WERI-Rb-1 (cell line): ENCODE measurements around the gene LINGO4.
A peak's percentile ranks its signal among the peaks of the same experiment; 100 is the strongest.

Experiments
- DNase-seq: peaks from one replicate; pipeline ENCODE4 v3.0.0-alpha.2; 2020
- H3K27ac ChIP-seq: fragments of 250-450 bp; sonication (Bioruptor Pico); 2 replicates; pipeline ENCODE4 v1.5.1; 2020; ENCODE audit warnings: mild to moderate bottlenecking, moderate library complexity
- H3K27me3 ChIP-seq: fragments of 250-450 bp; sonication (Bioruptor Pico); 2 replicates; pipeline ENCODE4 v1.5.1; 2021; ENCODE audit warnings: mild to moderate bottlenecking, low read depth, moderate library complexity; ENCODE audit not compliant: insufficient read depth, severe bottlenecking
- H3K36me3 ChIP-seq: fragments of 250-450 bp; sonication (Bioruptor Pico); 2 replicates; pipeline ENCODE4 v1.5.1; 2020; ENCODE audit warnings: mild to moderate bottlenecking, moderate library complexity
- H3K4me3 ChIP-seq: 2 replicates; pipeline ENCODE4 v1.5.1; 2011; ENCODE audit warnings: low read depth, mild to moderate bottlenecking, control low read depth, low read length
- H3K9me3 ChIP-seq: fragments of 250-450 bp; sonication (Bioruptor Pico); 2 replicates; pipeline ENCODE4 v1.5.1; 2021; ENCODE audit warnings: mild to moderate bottlenecking, moderate library complexity; ENCODE audit not compliant: severe bottlenecking
- TF ChIP-seq, protein P1 (sequence below): IDR thresholded peaks from 2 replicates; pipeline ENCODE4 v1.5.1; 2011; ENCODE audit warnings: low read depth, mild to moderate bottlenecking, control low read depth, inconsistent platforms, low read length

LINGO4 gene

DNA sequence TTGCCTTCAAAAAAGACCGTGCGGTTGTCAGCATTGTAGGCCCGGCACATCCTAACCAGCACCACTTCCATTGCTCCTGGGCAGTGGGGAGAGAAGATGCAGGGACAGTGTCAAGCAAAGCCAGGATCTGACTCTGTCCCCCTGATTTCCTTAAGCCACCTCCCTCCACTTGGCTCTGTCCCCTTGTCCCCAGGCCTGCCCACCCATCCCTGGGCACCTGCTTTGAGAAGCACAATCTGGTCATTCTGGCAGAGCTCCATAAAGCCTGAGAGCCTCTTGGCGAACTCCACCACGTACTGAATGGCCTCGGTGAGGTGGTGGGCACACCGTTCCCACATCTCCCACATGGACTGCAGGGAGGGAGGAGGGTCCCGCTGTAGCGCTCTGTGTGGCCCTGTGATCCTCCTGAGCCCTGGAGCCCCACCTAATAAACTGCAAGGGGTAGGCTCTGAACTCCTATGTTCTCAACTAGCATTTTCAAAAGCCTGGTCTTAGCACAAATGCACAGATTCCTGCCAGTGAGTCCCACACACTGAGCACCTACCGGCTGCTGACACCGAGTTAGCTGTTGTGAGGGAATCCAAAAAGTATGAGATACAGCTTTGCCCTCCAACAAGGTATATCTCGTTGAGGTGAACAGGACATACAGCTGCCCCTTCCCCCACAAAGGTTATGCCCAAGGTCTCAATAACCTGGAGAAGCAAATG is 8.2 kb upstream of the LINGO4 start:
- Histone ChIP-seq H3K9me3 (peaks cover 4% of the 10 kb centered on the region), H3K4me3 (no peak overlapping the region), H3K27ac (no peak overlapping the region), H3K36me3 (no peaks in the 10 kb centered on the region), H3K27me3 (no peaks in the 10 kb centered on the region)
- no peak for DNase-seq
- TF ChIP-seq, protein P1, sequence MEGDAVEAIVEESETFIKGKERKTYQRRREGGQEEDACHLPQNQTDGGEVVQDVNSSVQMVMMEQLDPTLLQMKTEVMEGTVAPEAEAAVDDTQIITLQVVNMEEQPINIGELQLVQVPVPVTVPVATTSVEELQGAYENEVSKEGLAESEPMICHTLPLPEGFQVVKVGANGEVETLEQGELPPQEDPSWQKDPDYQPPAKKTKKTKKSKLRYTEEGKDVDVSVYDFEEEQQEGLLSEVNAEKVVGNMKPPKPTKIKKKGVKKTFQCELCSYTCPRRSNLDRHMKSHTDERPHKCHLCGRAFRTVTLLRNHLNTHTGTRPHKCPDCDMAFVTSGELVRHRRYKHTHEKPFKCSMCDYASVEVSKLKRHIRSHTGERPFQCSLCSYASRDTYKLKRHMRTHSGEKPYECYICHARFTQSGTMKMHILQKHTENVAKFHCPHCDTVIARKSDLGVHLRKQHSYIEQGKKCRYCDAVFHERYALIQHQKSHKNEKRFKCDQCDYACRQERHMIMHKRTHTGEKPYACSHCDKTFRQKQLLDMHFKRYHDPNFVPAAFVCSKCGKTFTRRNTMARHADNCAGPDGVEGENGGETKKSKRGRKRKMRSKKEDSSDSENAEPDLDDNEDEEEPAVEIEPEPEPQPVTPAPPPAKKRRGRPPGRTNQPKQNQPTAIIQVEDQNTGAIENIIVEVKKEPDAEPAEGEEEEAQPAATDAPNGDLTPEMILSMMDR, result no peak

DNA sequence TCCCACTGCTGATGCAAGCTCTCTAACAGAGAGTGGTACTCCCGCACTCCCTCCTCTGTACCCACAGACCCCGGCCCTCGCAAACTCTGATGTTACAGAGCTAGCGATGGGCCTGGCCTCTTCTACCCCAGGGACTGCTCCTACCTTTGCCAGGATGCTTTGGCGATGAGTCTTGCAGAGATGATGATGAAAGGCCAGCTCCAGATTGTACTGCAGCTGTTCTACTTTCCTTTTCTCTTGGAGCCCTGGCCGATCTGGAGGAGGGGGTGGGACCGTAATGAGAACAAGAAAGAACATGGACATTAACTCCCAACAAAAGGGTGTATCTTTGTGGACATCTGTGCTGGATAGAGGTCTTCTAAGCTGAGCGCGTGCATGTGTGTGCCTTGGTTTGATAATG is 6.0 kb upstream of the LINGO4 start:
- H3K9me3 ChIP-seq, result peaks cover 4% of the 10 kb centered on the region
- no peak for DNase-seq
- TF ChIP-seq, protein P1, result no peak
- no peak overlapping the region for H3K27ac ChIP-seq
- no peaks in the 10 kb centered on the region for H3K27me3 ChIP-seq
- no peak overlapping the region for H3K4me3 ChIP-seq
- H3K36me3 ChIP-seq, result no peaks in the 10 kb centered on the region

DNA sequence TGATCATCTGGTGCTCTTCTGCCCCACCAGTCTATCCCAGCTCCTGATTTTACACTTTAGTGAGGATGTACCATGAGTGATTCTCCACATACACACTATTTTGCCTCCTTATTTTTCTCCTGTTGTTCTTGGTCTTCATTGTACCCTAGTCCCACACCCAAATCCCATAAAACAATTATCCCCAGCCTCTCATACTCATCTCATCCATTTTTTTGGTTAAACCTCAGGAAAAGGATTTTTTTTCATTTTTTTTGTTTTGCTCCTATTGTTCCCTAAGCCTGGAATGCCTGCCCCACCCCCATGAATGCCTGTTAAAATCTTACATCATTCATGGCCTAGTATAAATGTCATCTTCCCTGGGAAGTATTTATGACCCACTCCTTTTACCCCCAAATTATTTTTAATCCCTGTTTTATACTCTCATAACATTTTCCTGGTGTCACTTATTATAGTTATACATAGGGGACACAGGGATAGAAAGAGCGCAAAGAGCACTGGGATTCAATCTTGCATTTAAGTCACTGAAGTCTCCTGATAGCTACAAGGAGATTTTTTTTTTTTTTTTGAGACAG is 4.9 kb upstream of the LINGO4 start:
- TF ChIP-seq, protein P1, result no peak
- Histone ChIP-seq H3K4me3 (no peak overlapping the region), H3K27me3 (no peaks in the 10 kb centered on the region), H3K27ac (no peak overlapping the region), H3K9me3 (peaks cover 4% of the 10 kb centered on the region), H3K36me3 (no peaks in the 10 kb centered on the region)
- no peak for DNase-seq

DNA sequence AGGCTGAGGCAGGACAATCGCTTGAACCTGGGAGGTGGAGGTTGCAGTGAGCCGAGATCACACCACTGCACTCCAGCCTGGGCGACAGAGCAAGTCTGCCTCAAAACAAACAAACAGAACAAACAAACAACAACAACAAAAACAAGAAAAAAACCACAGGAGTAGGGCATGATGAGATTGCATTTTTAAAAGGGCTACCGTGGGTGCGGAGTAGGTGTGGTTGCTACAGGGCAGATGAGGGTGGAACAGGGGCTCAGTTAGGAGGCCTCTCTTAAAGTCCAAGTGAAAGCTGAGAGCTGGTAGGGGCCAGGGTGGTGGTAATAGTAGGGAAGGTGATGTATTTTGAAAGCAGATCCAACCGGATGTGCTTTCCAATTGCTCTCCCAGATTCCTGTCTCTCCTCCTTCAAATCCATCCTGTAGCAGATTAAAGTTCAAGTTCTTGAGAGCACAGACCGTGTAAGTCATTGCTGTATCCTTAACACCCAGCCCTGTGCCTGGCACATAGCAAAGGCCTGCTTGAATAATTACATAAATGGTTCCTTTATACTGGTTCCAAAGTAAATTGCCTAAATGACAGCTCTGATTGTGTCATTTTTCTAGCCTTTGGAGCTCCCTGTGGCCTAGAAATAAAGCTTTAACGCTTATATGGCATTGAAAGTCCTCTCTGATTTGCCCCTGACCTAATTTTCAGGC is 4.2 kb upstream of the LINGO4 start:
- TF ChIP-seq, protein P1, result no peak
- H3K27me3 ChIP-seq, result no peaks in the 10 kb centered on the region
- DNase-seq, result peak; percentile 10

DNA sequence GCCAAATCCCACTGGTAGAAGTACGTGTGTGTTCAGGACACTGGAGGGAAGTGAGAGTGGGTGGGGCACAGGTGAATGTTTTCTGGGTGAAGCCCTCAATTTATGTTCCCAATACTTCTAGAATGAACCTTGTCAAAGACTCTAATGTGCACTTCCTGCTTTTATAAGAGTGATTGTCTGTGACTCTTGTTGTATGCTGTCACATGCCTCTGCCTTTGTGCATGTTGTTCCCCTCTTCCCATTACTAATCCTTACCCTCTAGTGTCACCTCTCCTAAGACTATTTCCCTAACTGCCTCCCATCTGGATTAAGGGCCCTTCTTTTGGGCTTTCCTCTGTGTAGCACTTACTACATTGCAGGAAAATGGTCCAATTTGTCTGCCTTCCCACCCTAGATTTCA is 2.5 kb upstream of the LINGO4 start:
- no peak for DNase-seq
- H3K27ac ChIP-seq, result peak overlapping the region; percentile 2; the same call in 1 of the 2 replicates
- TF ChIP-seq, protein P1, result no peak
- peaks cover 4% of the 10 kb centered on the region for H3K9me3 ChIP-seq
- no peaks in the 10 kb centered on the region for H3K36me3 ChIP-seq
- H3K4me3 ChIP-seq, result no peak overlapping the region
- H3K27me3 ChIP-seq, result no peaks in the 10 kb centered on the region

More for the DNA sequence above, 4.2 kb upstream of the LINGO4 start:
- peaks cover 4% of the 10 kb centered on the region for H3K9me3 ChIP-seq
- no peaks in the 10 kb centered on the region for H3K36me3 ChIP-seq
- no peak overlapping the region for H3K4me3 ChIP-seq
- peak overlapping the region; percentile 6; the same call in 1 of the 2 replicates for H3K27ac ChIP-seq
